Spleen (tissue), 11 donors: ENCODE data around the gene MBLAC1. TPM values are rescaled to one million over a fixed set of nuclear protein-coding genes. Genes with fewer than 3 reads are reported as not detected.

ENCODE experiments used
- DNase-seq: peaks from one replicate; pipeline ENCODE4 v3.0.0-alpha.2; 2020
- H3K27ac ChIP-seq, 8 donors: fragments of 200-600 bp; sonication (generic) in 7 of 8; 1 replicate in 4 of 8; 2 replicates in 4 of 8; pipeline versions ENCODE4 v1.5.0 to v1.8.0; 2016 to 2021; ENCODE audit warnings: inconsistent platforms in 4 of 8, mild to moderate bottlenecking in 4 of 8, moderate library complexity in 1 of 8
- H3K27me3 ChIP-seq, 7 donors: fragments of 200-600 bp; sonication (generic) in 6 of 7; replicated peaks in 1 of 7; 1 replicate in 4 of 7; 2 replicates in 3 of 7; pipeline versions ENCODE4 v1.5.0 to v1.8.0; 2016 to 2021; ENCODE audit warnings: inconsistent platforms in 3 of 7, mild to moderate bottlenecking in 1 of 7
- H3K36me3 ChIP-seq, 6 donors: fragments of 200-600 bp; sonication (generic) in 5 of 6; 1 replicate in 4 of 6; 2 replicates in 2 of 6; pipeline versions ENCODE4 v1.5.0 to v1.8.0; 2016 to 2021; ENCODE audit warnings: inconsistent platforms in 2 of 6
- H3K4me1 ChIP-seq, 6 donors: fragments of 200-600 bp; sonication (generic) in 5 of 6; 1 replicate in 3 of 6; 2 replicates in 3 of 6; pipeline versions ENCODE4 v1.5.0 to v1.8.0; 2016 to 2021; ENCODE audit warnings: inconsistent platforms in 3 of 6
- H3K4me3 ChIP-seq, 8 donors: fragments of 200-600 bp; sonication (generic) in 7 of 8; 1 replicate in 4 of 8; 2 replicates in 4 of 8; pipeline versions ENCODE4 v1.5.0 to v1.8.0; 2016 to 2021; ENCODE audit warnings: inconsistent platforms in 4 of 8, mild to moderate bottlenecking in 4 of 8, moderate library complexity in 2 of 8
- H3K9me3 ChIP-seq, 8 donors: fragments of 200-600 bp; sonication (generic) in 7 of 8; 1 replicate in 4 of 8; 2 replicates in 4 of 8; pipeline versions ENCODE4 v1.5.0 to v1.8.0; 2016 to 2021; ENCODE audit warnings: inconsistent platforms in 4 of 8
- POLR2A ChIP-seq, 3 donors: fragments of 450-650 bp; IDR thresholded peaks; one replicate each; pipeline ENCODE4 v1.5.1; 2017; ENCODE audit warnings: antibody characterized with exemption in 3 of 3, mild to moderate bottlenecking in 1 of 3
- POLR2AphosphoS5 ChIP-seq, 3 donors: sonication (generic); formaldehyde crosslinking; IDR thresholded peaks; one replicate each; pipeline ENCODE4 v1.5.1; 2017; ENCODE audit warnings: antibody characterized with exemption in 3 of 3
- WGBS, 5 donors: extraction: QIAGEN DNeasy Blood & Tissue Kit in 3 of 5; methylation state at CpG; one replicate each; pipeline versions ENCODE4 v1.1.5 to v1.1.7; 2013 to 2018; 5-methylcytosine and 5-hydroxymethylcytosine counted together
- intact Hi-C: fragments of 100-400 bp; cut with DNase I; formaldehyde crosslinking; loops from one replicate; pipeline ENCODE4 v1.15.0; 2023; ENCODE audit warnings: low total_unique reads
- polyA plus RNA-seq, 3 donors: library from polyadenylated mRNA; stranded (reverse); fragments of 200-250 nt; gene quantifications; one replicate each; pipeline ENCODE4 v1.2.1, GENCODE V29; 2013
- total RNA-seq, 7 donors: library from RNA; depleted of rRNA in 3 of 7; stranded (reverse); fragments of >200 nt in 3 of 7; fragmentation: NEBNext Ultra II Directional in 4 of 7; extraction: Animal tissue kit (Norgen Biotek cat#: 25700) in 4 of 7; gene quantifications; one replicate each; pipeline versions ENCODE4 v1.1.0 to v1.2.1, GENCODE V29; 2016 to 2021
- TF ChIP-seq, protein P1 (sequence below), 11 experiments: fragments of 200-600 bp in 7 of 11; fragments of 450-650 bp in 4 of 11; sonication (generic) in 4 of 11; IDR thresholded peaks in 8 of 11; conservative IDR thresholded peaks in 3 of 11; 1 replicate in 7 of 11; 2 replicates in 4 of 11; pipeline versions ENCODE4 v1.4.0 to v1.8.0; 2016 to 2021; ENCODE audit warnings: antibody characterized with exemption in 11 of 11, inconsistent platforms in 4 of 11, mild to moderate bottlenecking in 1 of 11
- donor health status: healthy with polysubstance abuse.
- donor health status: DM: no; HTN: no; CAD: no; lungs with moderate emphysema.
- donor health status: DM: no; HTN: no; CAD: no.
- donor health status: Bipolar disorder and iron deficiency.
- donor health status: healthy.
- donor health status: DM: no; HTN: no; CAD: no.
- donor health status: DM: yes; HTN: yes; CAD: no.

The MBLAC1 gene
- total and polyA plus RNA-seq, 10 donors = 1.7 to 4.4 (median 2.2) TPM

DNA sequence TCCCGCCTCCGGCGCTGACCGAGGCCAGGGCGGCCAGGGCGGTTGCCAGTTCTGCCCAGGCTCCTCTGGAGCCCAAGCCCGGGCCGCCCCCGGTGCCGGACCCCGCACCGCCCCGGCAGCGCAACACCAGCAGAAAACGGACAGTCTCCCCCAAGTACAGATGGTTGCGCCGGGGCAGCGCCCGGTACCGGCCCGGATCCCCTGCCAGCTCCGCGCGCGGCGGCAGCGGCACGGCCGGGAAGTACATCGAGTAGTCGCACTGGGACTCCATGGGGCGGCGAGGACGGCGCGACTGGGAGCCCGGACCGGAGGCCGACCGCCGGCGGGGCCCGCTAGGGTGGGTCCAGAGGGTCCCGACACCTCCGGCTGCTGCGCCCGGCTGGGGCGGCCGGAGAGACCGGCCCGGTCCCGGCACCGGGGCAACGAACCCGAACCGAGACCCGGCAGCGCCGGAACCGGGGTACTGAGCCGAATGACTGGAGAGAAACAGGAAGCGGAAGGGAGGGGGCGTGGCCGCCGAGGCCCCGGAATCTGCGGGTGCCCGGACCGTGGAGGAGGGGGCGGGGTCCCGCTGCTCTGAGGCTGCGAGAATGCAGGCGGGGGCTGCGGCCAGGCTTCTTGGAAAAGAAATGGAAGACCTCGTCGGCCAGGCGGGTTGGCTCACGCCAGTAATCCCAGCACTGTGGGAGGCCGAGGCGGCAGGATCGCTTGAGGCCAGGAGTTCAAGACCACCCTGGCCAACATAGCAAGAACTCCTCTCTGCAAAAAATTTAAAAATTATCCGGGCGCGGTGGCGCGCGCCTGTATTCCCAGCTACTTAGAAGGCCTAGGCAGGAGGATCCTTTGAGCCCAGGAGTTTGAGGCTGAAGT is 31.7 kb downstream of the MBLAC1 start, which contains the start of gene TRAPPC14:
TRAPPC14 (minus strand) TSS at position 495 of the 870 bp plus-strand sequence; CDS start at position 271, 224 bp downstream.
- peak within 1 kb of the TSS; percentile 73 to 98 (median 91) for H3K4me3 ChIP-seq
- intact Hi-C loops = no loop called here

GRCh38 chr7:100159099-100159623 is 32.4 kb downstream of the MBLAC1 start:
- no peak for DNase-seq
- 54 to 70% (median 58%) methylated on average over 7 of the region's 7 CpGs for WGBS, 5 donors
- Histone ChIP-seq H3K9me3 (no peaks in the 10 kb centered on the region), H3K27ac (peak overlapping the region; percentile 88 to 97 (median 95)), H3K36me3 (peaks cover 0 to 32% (median 25%) of the 10 kb centered on the region in 6 donors), H3K27me3 (peaks cover 0 to 5% (median 0%) of the 10 kb centered on the region in 7 donors), H3K4me3 (peak overlapping the region; percentile 73 to 98 (median 91)), H3K4me1 (peaks cover 10 to 70% (median 43%) of the 10 kb centered on the region in 6 donors)
- intact Hi-C loops = no loop called here
- TF ChIP-seq, protein P1, sequence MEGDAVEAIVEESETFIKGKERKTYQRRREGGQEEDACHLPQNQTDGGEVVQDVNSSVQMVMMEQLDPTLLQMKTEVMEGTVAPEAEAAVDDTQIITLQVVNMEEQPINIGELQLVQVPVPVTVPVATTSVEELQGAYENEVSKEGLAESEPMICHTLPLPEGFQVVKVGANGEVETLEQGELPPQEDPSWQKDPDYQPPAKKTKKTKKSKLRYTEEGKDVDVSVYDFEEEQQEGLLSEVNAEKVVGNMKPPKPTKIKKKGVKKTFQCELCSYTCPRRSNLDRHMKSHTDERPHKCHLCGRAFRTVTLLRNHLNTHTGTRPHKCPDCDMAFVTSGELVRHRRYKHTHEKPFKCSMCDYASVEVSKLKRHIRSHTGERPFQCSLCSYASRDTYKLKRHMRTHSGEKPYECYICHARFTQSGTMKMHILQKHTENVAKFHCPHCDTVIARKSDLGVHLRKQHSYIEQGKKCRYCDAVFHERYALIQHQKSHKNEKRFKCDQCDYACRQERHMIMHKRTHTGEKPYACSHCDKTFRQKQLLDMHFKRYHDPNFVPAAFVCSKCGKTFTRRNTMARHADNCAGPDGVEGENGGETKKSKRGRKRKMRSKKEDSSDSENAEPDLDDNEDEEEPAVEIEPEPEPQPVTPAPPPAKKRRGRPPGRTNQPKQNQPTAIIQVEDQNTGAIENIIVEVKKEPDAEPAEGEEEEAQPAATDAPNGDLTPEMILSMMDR (IDR thresholded peaks at IDR 0.05 in 8 of 11, conservative IDR thresholded peaks at IDR 0.05 in 3 of 11) = peak in 1 of 11 experiments; percentile 19
- TF ChIP-seq POLR2A (IDR thresholded peaks at IDR 0.05) = no peak

More for the DNA sequence above, 31.7 kb downstream of the MBLAC1 start, which contains the start of gene TRAPPC14:
- no peaks in the 10 kb centered on the region for H3K27me3 ChIP-seq
- DNase-seq = peak; percentile 99
- H3K36me3 ChIP-seq = peaks cover 0 to 39% (median 32%) of the 10 kb centered on the region in 6 donors
- H3K27ac ChIP-seq = peak within 1 kb of the TSS; percentile 88 to 97 (median 95)
- peak; percentile 89 to 93 (median 92) for TF ChIP-seq POLR2AphosphoS5 (IDR thresholded peaks at IDR 0.05)
- TF ChIP-seq POLR2A (IDR thresholded peaks at IDR 0.05) = no peak
- TF ChIP-seq, protein P1 (IDR thresholded peaks at IDR 0.05 in 8 of 11, conservative IDR thresholded peaks at IDR 0.05 in 3 of 11) = peak in 4 of 11 experiments; percentile 10 to 26 (median 18)
- no peaks in the 10 kb centered on the region for H3K9me3 ChIP-seq
- peaks cover 10 to 70% (median 47%) of the 10 kb centered on the region in 6 donors for H3K4me1 ChIP-seq
- WGBS, 5 donors = 0 to 2% (median 1%) methylated on average over 36 to 87 of the region's 87 CpGs

DNA sequence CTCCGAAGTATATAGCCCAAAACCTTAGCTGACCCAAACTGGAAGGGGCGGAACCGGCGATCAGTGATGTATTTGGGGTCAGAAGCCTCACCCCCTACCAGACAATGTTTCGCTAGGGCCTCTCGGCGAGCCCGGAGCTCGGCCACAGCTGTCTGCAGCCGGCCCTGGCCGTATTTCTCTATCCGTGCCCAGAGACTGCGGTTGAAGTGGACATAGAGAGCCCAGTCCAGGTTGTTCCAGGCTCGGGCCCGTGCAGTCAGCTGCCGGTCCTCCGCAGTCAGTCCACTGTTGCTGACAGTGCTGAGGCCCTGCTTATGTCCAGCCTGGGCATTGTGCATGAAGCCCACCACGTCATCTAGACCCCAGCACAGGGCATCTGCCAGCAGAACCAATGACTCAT is 33.3 kb downstream of the MBLAC1 start:
- DNase-seq = no peak
- H3K36me3 ChIP-seq = peaks cover 0 to 23% (median 16%) of the 10 kb centered on the region in 6 donors
- H3K27ac ChIP-seq = no peak overlapping the region
- WGBS, 5 donors = 93 to 97% (median 95%) methylated on average over 17 to 18 of the region's 18 CpGs
- intact Hi-C loops = no loop called here
- TF ChIP-seq POLR2A (IDR thresholded peaks at IDR 0.05) (no peak), POLR2AphosphoS5 (IDR thresholded peaks at IDR 0.05) (no peak)
- TF ChIP-seq, protein P1 (IDR thresholded peaks at IDR 0.05 in 8 of 11, conservative IDR thresholded peaks at IDR 0.05 in 3 of 11) = no peak
- H3K4me3 ChIP-seq = no peak overlapping the region
- H3K4me1 ChIP-seq = peaks cover 10 to 61% (median 36%) of the 10 kb centered on the region in 6 donors
- H3K9me3 ChIP-seq = no peaks in the 10 kb centered on the region
- peaks cover 0 to 6% (median 0%) of the 10 kb centered on the region in 7 donors for H3K27me3 ChIP-seq
